ENCODE data around the gene AKNA.
A peak's percentile ranks its signal among the peaks of the same experiment; 100 is the strongest.

GRCh38 chr9:114339130-114339908 lies 48.5 kb downstream of the AKNA start:
- TF ChIP-seq, protein P1, sequence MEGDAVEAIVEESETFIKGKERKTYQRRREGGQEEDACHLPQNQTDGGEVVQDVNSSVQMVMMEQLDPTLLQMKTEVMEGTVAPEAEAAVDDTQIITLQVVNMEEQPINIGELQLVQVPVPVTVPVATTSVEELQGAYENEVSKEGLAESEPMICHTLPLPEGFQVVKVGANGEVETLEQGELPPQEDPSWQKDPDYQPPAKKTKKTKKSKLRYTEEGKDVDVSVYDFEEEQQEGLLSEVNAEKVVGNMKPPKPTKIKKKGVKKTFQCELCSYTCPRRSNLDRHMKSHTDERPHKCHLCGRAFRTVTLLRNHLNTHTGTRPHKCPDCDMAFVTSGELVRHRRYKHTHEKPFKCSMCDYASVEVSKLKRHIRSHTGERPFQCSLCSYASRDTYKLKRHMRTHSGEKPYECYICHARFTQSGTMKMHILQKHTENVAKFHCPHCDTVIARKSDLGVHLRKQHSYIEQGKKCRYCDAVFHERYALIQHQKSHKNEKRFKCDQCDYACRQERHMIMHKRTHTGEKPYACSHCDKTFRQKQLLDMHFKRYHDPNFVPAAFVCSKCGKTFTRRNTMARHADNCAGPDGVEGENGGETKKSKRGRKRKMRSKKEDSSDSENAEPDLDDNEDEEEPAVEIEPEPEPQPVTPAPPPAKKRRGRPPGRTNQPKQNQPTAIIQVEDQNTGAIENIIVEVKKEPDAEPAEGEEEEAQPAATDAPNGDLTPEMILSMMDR (IDR thresholded peaks at IDR 0.05; ENCODE audit: poor library complexity, severe bottlenecking), result no peak
- TF ChIP-seq EP300 (conservative IDR thresholded peaks at IDR 0.05; ENCODE audit: poor library complexity, severe bottlenecking) (no peak), TAF1 (IDR thresholded peaks at IDR 0.05; ENCODE audit: low read depth) (no peak), RAD21 (conservative IDR thresholded peaks at IDR 0.05) (peak; percentile 20), POLR2AphosphoS5 (IDR thresholded peaks at IDR 0.05) (no peak), MXI1 (conservative IDR thresholded peaks at IDR 0.05; ENCODE audit: poor library complexity, severe bottlenecking) (no peak), EZH2 (IDR thresholded peaks at IDR 0.05; ENCODE audit: borderline replicate concordance, insufficient read depth, low read length, poor library complexity, severe bottlenecking) (no peak)
